NB4 (cell line): ENCODE results near the gene NCOA6.

ENCODE experiments used
- CTCF ChIP-seq: IDR thresholded peaks from one replicate; pipeline ENCODE4 v1.5.1; 2012; ENCODE audit warnings: low read depth, low read length
- MAX ChIP-seq: IDR thresholded peaks from 2 replicates; pipeline ENCODE4 v1.6.1; 2011; ENCODE audit warnings: low read depth, low read length
- MYC ChIP-seq: IDR thresholded peaks from 2 replicates; pipeline ENCODE4 v1.6.1; 2011; ENCODE audit warnings: low read depth, low read length
- POLR2A ChIP-seq: IDR thresholded peaks from 2 replicates; pipeline ENCODE4 v1.6.1; 2011; ENCODE audit warnings: mild to moderate bottlenecking; ENCODE audit not compliant: insufficient read length; ENCODE audit errors: extremely low read depth

GRCh38 chr20:34772437-34772836 is 53.0 kb downstream of the NCOA6 start:
- TF ChIP-seq CTCF = no peak
- no peak for TF ChIP-seq POLR2A
- no peak for TF ChIP-seq MAX
- TF ChIP-seq MYC = no peak
